ENCODE data around the gene CCDC158. TPM values are rescaled to one million over a fixed set of nuclear protein-coding genes. Genes with fewer than 3 reads are reported as not detected.
A peak's percentile ranks its signal among the peaks of the same experiment; 100 is the strongest.

The CCDC158 gene
- total and polyA plus RNA-seq, 4 donors = 0.99 to 2.9 (median 1.3) TPM

DNA sequence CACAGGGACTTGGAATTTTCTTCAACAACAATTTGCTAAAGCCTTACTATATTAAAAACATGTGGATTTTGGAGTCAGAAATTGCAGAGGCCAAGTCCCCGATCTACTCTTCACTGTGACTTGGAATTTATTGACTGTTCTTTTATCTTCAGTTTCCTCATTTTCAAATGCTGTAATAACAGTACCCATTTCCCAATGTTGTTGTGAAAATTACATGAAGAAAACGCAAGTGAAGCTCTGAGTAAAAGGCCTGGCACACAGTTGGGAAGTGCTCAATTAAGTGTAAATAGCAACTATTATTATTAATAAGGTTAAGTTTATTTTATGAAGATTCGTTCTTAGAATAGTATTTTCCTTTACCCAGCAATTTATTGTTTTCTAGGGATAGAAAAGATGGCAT is 98.7 kb downstream of the CCDC158 start:
- no peaks in the 10 kb centered on the region for H3K4me1 ChIP-seq (ENCODE audit: control insufficient read depth, insufficient read depth, low read length)
- no peaks in the 10 kb centered on the region for H3K36me3 ChIP-seq (ENCODE audit: control insufficient read depth, insufficient read depth, low read length)
- no peak overlapping the region for H3K27ac ChIP-seq (ENCODE audit: low read depth, low read length)
- no peaks in the 10 kb centered on the region for H3K27me3 ChIP-seq (ENCODE audit: control insufficient read depth, insufficient read depth, low read length)
- DNase-seq (ENCODE audit: low read depth in 4 of 6, low spot score in 6 of 6) = no peak
- H3K4me3 ChIP-seq (ENCODE audit: low read depth, low read length) = no peak overlapping the region
- H3K9me3 ChIP-seq (ENCODE audit: control insufficient read depth, insufficient read depth, low read length) = peaks cover 3% of the 10 kb centered on the region
- no CpG with 5 or more reads among the region's 3 CpGs for WGBS (ENCODE audit: insufficient coverage)

GRCh38 chr4:76316131-76316530 is 104.8 kb downstream of the CCDC158 start:
- no CpG with 5 or more reads among the region's 1 CpG for WGBS (ENCODE audit: insufficient coverage)
- H3K4me1 ChIP-seq (ENCODE audit: control insufficient read depth, insufficient read depth, low read length) = no peaks in the 10 kb centered on the region
- DNase-seq (ENCODE audit: low read depth in 4 of 6, low spot score in 6 of 6) = no peak
- no peak overlapping the region for H3K4me3 ChIP-seq (ENCODE audit: low read depth, low read length)
- H3K9me3 ChIP-seq (ENCODE audit: control insufficient read depth, insufficient read depth, low read length) = no peaks in the 10 kb centered on the region
- no peaks in the 10 kb centered on the region for H3K27me3 ChIP-seq (ENCODE audit: control insufficient read depth, insufficient read depth, low read length)
- no peak overlapping the region for H3K27ac ChIP-seq (ENCODE audit: low read depth, low read length)
- no peaks in the 10 kb centered on the region for H3K36me3 ChIP-seq (ENCODE audit: control insufficient read depth, insufficient read depth, low read length)

DNA sequence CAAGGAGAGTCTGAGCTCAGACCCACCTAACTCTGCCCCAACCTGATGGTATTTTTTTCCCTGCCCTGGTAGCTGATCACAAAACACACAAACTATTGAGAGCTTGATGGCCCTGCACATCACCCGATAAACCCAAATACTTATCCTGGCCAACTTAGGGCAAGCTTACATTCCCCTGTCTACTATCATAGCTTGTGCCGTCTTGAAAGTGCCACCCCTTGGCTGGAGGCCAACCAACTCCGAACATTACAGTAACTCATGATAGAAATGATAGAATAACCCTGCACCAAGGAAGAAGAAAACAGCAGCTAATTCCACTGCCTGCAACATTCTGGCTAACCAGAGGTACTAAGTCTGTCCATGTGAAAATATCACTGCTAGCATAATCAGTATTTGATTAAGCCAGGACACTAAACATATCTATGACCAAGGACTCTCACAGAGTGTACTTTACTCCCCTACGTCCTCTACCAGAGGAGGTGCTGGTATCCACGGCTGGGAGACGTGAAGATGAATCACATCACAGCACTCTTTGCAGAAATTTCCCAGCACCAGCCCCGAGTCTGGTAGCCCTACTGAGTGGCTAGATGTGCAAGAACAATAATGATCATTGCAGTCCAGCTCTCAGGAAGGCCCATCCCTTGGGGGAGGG is 105.5 kb downstream of the CCDC158 start:
- no peak overlapping the region for H3K27ac ChIP-seq (ENCODE audit: low read depth, low read length)

DNA sequence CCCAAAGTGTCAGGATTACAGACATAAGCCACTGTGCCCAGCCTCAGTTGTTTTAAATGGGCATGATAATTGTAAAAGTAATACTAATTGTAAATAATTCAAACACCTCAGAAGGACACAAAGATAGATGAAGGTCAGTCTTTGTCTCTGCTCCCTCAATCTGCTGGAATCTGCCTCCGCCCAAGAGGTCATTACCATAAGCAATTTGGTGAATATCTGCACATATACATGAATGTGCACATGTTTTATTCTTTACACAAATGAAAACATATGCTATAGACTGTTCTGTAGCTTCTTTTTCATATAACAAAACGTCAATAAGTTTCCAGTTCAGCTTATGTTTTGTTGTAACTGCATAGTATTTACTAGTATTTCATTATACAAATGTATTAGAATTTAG is 107.4 kb downstream of the CCDC158 start:
- DNase-seq (ENCODE audit: low read depth in 4 of 6, low spot score in 6 of 6) = no peak
- no peaks in the 10 kb centered on the region for H3K27me3 ChIP-seq (ENCODE audit: control insufficient read depth, insufficient read depth, low read length)
- WGBS (ENCODE audit: insufficient coverage) = no CpG with 5 or more reads among the region's 2 CpGs

More for the DNA sequence above, 105.5 kb downstream of the CCDC158 start:
- H3K9me3 ChIP-seq (ENCODE audit: control insufficient read depth, insufficient read depth, low read length) = no peaks in the 10 kb centered on the region
- H3K27me3 ChIP-seq (ENCODE audit: control insufficient read depth, insufficient read depth, low read length) = no peaks in the 10 kb centered on the region
- DNase-seq (ENCODE audit: low read depth in 4 of 6, low spot score in 6 of 6) = no peak
- H3K4me3 ChIP-seq (ENCODE audit: low read depth, low read length) = no peak overlapping the region
- WGBS (ENCODE audit: insufficient coverage) = 93% methylated on average over 3 of the region's 7 CpGs
- no peaks in the 10 kb centered on the region for H3K4me1 ChIP-seq (ENCODE audit: control insufficient read depth, insufficient read depth, low read length)
- H3K36me3 ChIP-seq (ENCODE audit: control insufficient read depth, insufficient read depth, low read length) = no peaks in the 10 kb centered on the region

DNA sequence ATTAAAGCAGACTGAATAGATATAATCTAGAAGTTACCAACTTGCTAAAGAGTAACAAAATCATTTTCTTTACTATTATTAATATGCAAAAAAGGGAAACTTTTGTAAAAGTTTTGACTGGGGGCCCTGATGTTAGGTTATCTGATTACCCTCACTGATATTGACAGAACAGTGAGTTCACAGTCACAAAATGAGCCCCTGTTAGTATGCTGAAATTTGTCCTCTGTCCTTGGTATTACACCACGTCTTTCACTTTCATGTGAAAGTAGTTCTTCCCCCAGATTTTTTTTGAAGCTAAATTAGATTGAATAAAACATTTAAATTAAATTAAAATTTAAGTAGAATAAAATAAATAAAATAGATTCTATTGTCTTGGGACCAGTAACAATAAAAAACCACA is 108.5 kb downstream of the CCDC158 start:
- H3K27ac ChIP-seq (ENCODE audit: low read depth, low read length) = no peak overlapping the region
- WGBS (ENCODE audit: insufficient coverage) = no CpG with 5 or more reads among the region's 1 CpG
- H3K36me3 ChIP-seq (ENCODE audit: control insufficient read depth, insufficient read depth, low read length) = no peaks in the 10 kb centered on the region
- DNase-seq (ENCODE audit: low read depth in 4 of 6, low spot score in 6 of 6) = no peak
- no peaks in the 10 kb centered on the region for H3K9me3 ChIP-seq (ENCODE audit: control insufficient read depth, insufficient read depth, low read length)
- peaks cover under 1% of the 10 kb centered on the region for H3K27me3 ChIP-seq (ENCODE audit: control insufficient read depth, insufficient read depth, low read length)
- H3K4me1 ChIP-seq (ENCODE audit: control insufficient read depth, insufficient read depth, low read length) = peaks cover 7% of the 10 kb centered on the region
- no peak overlapping the region for H3K4me3 ChIP-seq (ENCODE audit: low read depth, low read length)

More for the DNA sequence above, 107.4 kb downstream of the CCDC158 start:
- Histone ChIP-seq H3K4me3 (ENCODE audit: low read depth, low read length) (no peak overlapping the region), H3K36me3 (ENCODE audit: control insufficient read depth, insufficient read depth, low read length) (no peaks in the 10 kb centered on the region), H3K27ac (ENCODE audit: low read depth, low read length) (no peak overlapping the region), H3K9me3 (ENCODE audit: control insufficient read depth, insufficient read depth, low read length) (no peaks in the 10 kb centered on the region), H3K4me1 (ENCODE audit: control insufficient read depth, insufficient read depth, low read length) (peaks cover 1% of the 10 kb centered on the region)

DNA sequence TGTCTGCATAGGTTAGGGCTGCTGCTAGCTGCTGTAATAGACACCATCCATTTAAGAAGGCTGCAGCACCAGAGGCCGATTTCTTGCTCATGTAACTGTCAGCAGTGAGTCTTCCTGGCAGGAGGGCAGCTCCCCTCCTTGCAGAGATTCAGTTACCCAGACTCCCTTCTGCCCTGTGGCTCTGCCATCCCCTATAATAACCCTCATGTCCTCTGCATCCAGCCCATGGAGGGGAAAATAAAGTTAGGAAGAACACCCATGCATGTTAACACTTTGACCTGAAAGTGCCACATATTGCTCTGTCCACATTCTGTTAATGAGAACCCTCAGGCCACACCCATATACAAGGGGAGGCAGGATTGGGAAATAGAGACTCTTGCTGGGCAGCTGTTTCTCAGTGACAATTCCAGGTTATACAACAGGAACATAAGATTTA is 109.0 kb downstream of the CCDC158 start:
- H3K4me1 ChIP-seq (ENCODE audit: control insufficient read depth, insufficient read depth, low read length) = peaks cover 12% of the 10 kb centered on the region
- no peaks in the 10 kb centered on the region for H3K9me3 ChIP-seq (ENCODE audit: control insufficient read depth, insufficient read depth, low read length)
- H3K27ac ChIP-seq (ENCODE audit: low read depth, low read length) = no peak overlapping the region
- peak in 1 of 6 donors; percentile 3 for DNase-seq (ENCODE audit: low read depth in 4 of 6, low spot score in 6 of 6)
- H3K27me3 ChIP-seq (ENCODE audit: control insufficient read depth, insufficient read depth, low read length) = peaks cover 6% of the 10 kb centered on the region
- 38% methylated on average over 1 of the region's 1 CpG for WGBS (ENCODE audit: insufficient coverage)
- no peaks in the 10 kb centered on the region for H3K36me3 ChIP-seq (ENCODE audit: control insufficient read depth, insufficient read depth, low read length)
- H3K4me3 ChIP-seq (ENCODE audit: low read depth, low read length) = no peak overlapping the region

DNA sequence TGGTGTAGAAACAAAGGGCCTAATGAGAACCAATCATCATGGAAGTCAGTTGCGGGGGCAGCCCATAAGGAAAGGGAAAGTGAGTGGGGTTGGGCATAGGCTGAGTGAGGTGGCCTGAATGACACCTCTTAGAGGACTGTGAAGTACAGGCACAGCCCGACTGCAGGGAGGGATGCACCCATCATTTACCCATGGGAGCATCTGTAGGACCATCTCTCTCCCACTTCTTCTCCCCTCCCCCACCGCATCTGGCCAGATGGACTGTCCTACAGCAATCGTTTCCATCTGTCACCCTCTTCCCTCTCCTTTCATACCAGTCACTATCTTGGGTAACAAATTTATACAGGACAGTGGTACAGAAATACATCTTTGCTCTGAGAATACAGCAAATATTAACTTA is 110.3 kb downstream of the CCDC158 start:
- Histone ChIP-seq H3K36me3 (ENCODE audit: control insufficient read depth, insufficient read depth, low read length) (no peaks in the 10 kb centered on the region), H3K4me1 (ENCODE audit: control insufficient read depth, insufficient read depth, low read length) (peaks cover 24% of the 10 kb centered on the region), H3K27me3 (ENCODE audit: control insufficient read depth, insufficient read depth, low read length) (peaks cover 12% of the 10 kb centered on the region), H3K9me3 (ENCODE audit: control insufficient read depth, insufficient read depth, low read length) (no peaks in the 10 kb centered on the region), H3K27ac (ENCODE audit: low read depth, low read length) (no peak overlapping the region), H3K4me3 (ENCODE audit: low read depth, low read length) (no peak overlapping the region)
- DNase-seq (ENCODE audit: low read depth in 4 of 6, low spot score in 6 of 6) = no peak
- WGBS (ENCODE audit: insufficient coverage) = 78% methylated on average over 4 of the region's 4 CpGs

DNA sequence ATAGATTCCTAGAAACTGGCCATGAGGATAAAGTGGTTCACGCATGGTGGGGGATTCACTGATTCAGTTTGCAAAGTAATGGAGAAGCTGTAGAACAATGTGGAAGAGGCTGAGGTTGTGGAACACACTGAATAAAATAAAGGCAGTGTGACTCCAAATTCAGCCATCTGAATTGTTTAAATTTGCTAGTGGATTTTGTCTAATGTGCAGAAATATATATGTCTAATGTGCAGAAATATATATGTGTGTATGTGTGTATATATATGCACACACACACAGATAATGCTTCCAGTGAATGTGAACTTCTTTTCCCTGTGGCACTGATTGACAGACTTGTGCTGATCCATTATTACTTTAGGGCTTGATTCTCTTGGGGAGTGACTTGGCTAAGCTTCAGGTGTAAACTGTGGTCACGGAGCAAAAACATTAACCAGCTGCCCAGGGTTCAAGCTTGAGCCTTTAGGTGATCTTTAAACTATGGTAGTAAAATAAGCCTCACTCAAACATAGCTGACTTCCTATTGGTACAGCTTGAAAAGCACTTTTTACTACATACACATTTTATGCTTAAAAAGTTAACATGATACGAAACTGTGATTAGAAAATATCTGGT is 110.9 kb downstream of the CCDC158 start:
- Histone ChIP-seq H3K36me3 (ENCODE audit: control insufficient read depth, insufficient read depth, low read length) (no peaks in the 10 kb centered on the region), H3K27ac (ENCODE audit: low read depth, low read length) (no peak overlapping the region), H3K4me3 (ENCODE audit: low read depth, low read length) (no peak overlapping the region), H3K4me1 (ENCODE audit: control insufficient read depth, insufficient read depth, low read length) (peaks cover 24% of the 10 kb centered on the region), H3K9me3 (ENCODE audit: control insufficient read depth, insufficient read depth, low read length) (no peaks in the 10 kb centered on the region), H3K27me3 (ENCODE audit: control insufficient read depth, insufficient read depth, low read length) (peaks cover 12% of the 10 kb centered on the region)
- WGBS (ENCODE audit: insufficient coverage) = 100% methylated on average over 2 of the region's 3 CpGs
- DNase-seq (ENCODE audit: low read depth in 4 of 6, low spot score in 6 of 6) = no peak

DNA sequence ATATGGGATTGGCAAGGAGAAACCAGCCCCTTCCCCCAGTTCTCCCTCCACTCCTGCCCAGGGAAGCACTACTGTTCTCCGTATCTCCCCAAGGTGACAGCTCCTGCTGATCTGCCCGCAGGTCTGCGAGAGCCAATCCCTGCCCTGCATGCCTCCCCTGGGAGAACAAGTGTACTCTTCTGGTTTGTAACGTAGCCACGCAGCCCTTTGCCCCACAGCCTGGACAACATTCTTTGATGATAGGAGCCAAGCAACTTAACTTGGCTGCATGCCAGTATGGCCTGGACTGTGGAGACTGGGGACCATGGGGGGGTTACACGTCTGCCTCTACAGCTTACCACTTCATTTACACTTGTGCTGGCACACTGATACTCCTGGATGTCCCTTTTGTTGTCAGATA is 112.4 kb downstream of the CCDC158 start:
- no peak overlapping the region for H3K27ac ChIP-seq (ENCODE audit: low read depth, low read length)
- peaks cover 12% of the 10 kb centered on the region for H3K27me3 ChIP-seq (ENCODE audit: control insufficient read depth, insufficient read depth, low read length)
- DNase-seq (ENCODE audit: low read depth in 4 of 6, low spot score in 6 of 6) = peak in 2 of 6 donors; percentile 5 to 11
- H3K4me3 ChIP-seq (ENCODE audit: low read depth, low read length) = no peak overlapping the region
- H3K4me1 ChIP-seq (ENCODE audit: control insufficient read depth, insufficient read depth, low read length) = peaks cover 24% of the 10 kb centered on the region
- 66% methylated on average over 4 of the region's 6 CpGs for WGBS (ENCODE audit: insufficient coverage)
- H3K9me3 ChIP-seq (ENCODE audit: control insufficient read depth, insufficient read depth, low read length) = no peaks in the 10 kb centered on the region
- no peaks in the 10 kb centered on the region for H3K36me3 ChIP-seq (ENCODE audit: control insufficient read depth, insufficient read depth, low read length)

DNA sequence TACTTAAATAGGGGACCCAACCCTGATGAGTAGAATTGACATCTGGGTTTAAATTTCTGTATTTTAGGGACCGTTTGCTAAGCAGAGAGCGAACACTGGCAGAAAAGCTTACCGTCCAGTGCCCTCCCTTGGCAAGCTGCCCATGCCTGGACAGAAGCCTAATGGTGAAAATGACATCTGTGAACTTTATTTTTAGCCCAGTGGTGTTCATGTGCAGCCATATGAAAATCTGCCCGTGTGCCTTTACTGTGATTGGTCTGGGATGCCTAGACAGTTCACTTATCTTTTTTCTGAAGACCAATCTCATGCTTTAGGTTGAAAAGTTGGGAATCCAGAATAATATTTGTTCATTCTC is 113.3 kb downstream of the CCDC158 start:
- peak in 1 of 6 donors; percentile 16 for DNase-seq (ENCODE audit: low read depth in 4 of 6, low spot score in 6 of 6)
- Histone ChIP-seq H3K27me3 (ENCODE audit: control insufficient read depth, insufficient read depth, low read length) (peaks cover 12% of the 10 kb centered on the region), H3K4me1 (ENCODE audit: control insufficient read depth, insufficient read depth, low read length) (peaks cover 24% of the 10 kb centered on the region), H3K9me3 (ENCODE audit: control insufficient read depth, insufficient read depth, low read length) (no peaks in the 10 kb centered on the region), H3K4me3 (ENCODE audit: low read depth, low read length) (peak overlapping the region; percentile 76), H3K27ac (ENCODE audit: low read depth, low read length) (no peak overlapping the region), H3K36me3 (ENCODE audit: control insufficient read depth, insufficient read depth, low read length) (no peaks in the 10 kb centered on the region)
- WGBS (ENCODE audit: insufficient coverage) = 47% methylated on average over 3 of the region's 4 CpGs
